ENCODE measurements around the gene CDK11A.

The CDK11A gene

GRCh38 chr1:1658583-1659549 lies 65.3 kb downstream of the CDK11A start, which contains the start of gene CDK11B:
Gene CDK11B, minus strand, starts transcription at chr1:1659004. Its CDS starts 1,519 bp downstream, at chr1:1657485.
- peak; percentile 86 for DNase-seq

Data from NCI-H526 treated with DMSO at 0.1 percent for 48 hours (cell line).